ENCODE data around the gene LMX1A.

DNA sequence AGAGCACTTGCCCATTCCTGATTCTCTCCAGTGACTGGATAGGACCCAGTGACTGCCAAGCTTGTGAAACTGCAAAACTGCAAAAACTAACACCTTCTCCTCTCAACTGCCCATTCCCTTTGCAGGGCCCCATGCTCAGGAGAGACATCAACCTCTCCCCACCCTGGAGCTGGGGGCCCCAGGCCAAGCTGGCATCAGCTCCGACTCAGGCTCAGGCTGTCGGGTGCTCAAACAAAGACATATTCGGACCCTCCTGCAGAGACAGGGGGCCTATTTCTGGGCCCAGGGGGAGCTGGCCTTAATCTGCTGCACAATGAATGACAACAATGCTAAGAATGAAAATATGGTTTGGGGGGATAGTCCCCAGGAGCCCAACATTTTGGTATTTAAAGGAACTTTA lies 11.8 kb downstream of the LMX1A start:
- TF ChIP-seq EHMT2 (IDR thresholded peaks at IDR 0.05) (no peak), SIN3A (IDR thresholded peaks at IDR 0.05; ENCODE audit: borderline replicate concordance in 2 of 2, control insufficient read depth in 1 of 2, low read depth in 2 of 2, low read length in 2 of 2) (no peak), RCOR1 (IDR thresholded peaks at IDR 0.05; ENCODE audit: borderline replicate concordance in 1 of 2, low read depth in 2 of 2, low read length in 2 of 2) (no peak), KLF16 (IDR thresholded peaks at IDR 0.05) (no peak), DNMT1 (IDR thresholded peaks at IDR 0.05) (no peak)
- TF ChIP-seq, protein P1, sequence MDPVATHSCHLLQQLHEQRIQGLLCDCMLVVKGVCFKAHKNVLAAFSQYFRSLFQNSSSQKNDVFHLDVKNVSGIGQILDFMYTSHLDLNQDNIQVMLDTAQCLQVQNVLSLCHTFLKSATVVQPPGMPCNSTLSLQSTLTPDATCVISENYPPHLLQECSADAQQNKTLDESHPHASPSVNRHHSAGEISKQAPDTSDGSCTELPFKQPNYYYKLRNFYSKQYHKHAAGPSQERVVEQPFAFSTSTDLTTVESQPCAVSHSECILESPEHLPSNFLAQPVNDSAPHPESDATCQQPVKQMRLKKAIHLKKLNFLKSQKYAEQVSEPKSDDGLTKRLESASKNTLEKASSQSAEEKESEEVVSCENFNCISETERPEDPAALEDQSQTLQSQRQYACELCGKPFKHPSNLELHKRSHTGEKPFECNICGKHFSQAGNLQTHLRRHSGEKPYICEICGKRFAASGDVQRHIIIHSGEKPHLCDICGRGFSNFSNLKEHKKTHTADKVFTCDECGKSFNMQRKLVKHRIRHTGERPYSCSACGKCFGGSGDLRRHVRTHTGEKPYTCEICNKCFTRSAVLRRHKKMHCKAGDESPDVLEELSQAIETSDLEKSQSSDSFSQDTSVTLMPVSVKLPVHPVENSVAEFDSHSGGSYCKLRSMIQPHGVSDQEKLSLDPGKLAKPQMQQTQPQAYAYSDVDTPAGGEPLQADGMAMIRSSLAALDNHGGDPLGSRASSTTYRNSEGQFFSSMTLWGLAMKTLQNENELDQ (CRISPR knock-in tag; IDR thresholded peaks at IDR 0.05; ENCODE audit: borderline replicate concordance): no peak
